Activated T-cell treated with anti-CD3 and anti-CD28 coated beads, Interleukin-2, amount 50 U/mL, for 72 hours (primary cell): ENCODE results near the gene MCF2L. TPM values are rescaled to one million over a fixed set of nuclear protein-coding genes. Genes with fewer than 3 reads are reported as not detected.

Experiments used
- ATAC-seq, 2 donors: fragments of 150-1000 bp; cut with Tn5 transposase; replicated peaks in 1 of 2; 2 replicates each; pipeline ENCODE4 v1.10.0; 2021; ENCODE audit warnings: moderate library complexity in 2 of 2, mild to moderate bottlenecking in 1 of 2
- DNase-seq, 2 donors: peaks; one replicate each; pipeline ENCODE4 v3.0.0; 2021 to 2022; ENCODE audit warnings: mixed read lengths in 1 of 2
- H3K27ac Mint-ChIP-seq: one replicate; pipeline ENCODE4 v1.8.0; 2022; ENCODE audit warnings: mild to moderate bottlenecking, moderate library complexity, mixed read lengths
- H3K27me3 Mint-ChIP-seq: one replicate; pipeline ENCODE4 v1.8.0; 2022; ENCODE audit warnings: low read depth, mixed read lengths
- H3K36me3 Mint-ChIP-seq, 2 donors: one replicate each; pipeline ENCODE4 v1.8.0; 2022; ENCODE audit warnings: mixed read lengths in 2 of 2, mild to moderate bottlenecking in 1 of 2; ENCODE audit not compliant: insufficient read depth in 2 of 2
- H3K4me1 Mint-ChIP-seq: one replicate; pipeline ENCODE4 v1.8.0; 2022; ENCODE audit warnings: low read depth, mixed read lengths
- H3K4me3 Mint-ChIP-seq, 2 donors: one replicate each; pipeline ENCODE4 v1.8.0; 2022; ENCODE audit warnings: mild to moderate bottlenecking in 2 of 2, mixed read lengths in 2 of 2, moderate library complexity in 2 of 2
- H3K9me3 Mint-ChIP-seq, 2 donors: one replicate each; pipeline ENCODE4 v1.8.0; 2022; ENCODE audit warnings: mixed read lengths in 2 of 2
- total RNA-seq, 2 donors: library from RNA; stranded (reverse); gene quantifications; one replicate each; pipeline ENCODE4 v1.2.3, GENCODE V29; 2022

The MCF2L gene
- total RNA-seq, 2 donors from 2014 or later: 9.6 to 11.8 TPM

GRCh38 chr13:112953591-112954487, 15.2 kb upstream of the MCF2L start:
- DNase-seq (no peak), ATAC-seq (no peak)
- H3K36me3 Mint-ChIP-seq: no peaks in the 10 kb centered on the region
- H3K27me3 Mint-ChIP-seq: peaks cover 21% of the 10 kb centered on the region
- no peaks in the 10 kb centered on the region for H3K9me3 Mint-ChIP-seq
- H3K27ac Mint-ChIP-seq: no peak overlapping the region
- no peak overlapping the region for H3K4me3 Mint-ChIP-seq
- no peaks in the 10 kb centered on the region for H3K4me1 Mint-ChIP-seq

- no peaks in the 10 kb centered on the region for H3K4me1 Mint-ChIP-seq
- DNase-seq (no peak), ATAC-seq (no peak)
- H3K4me3 Mint-ChIP-seq: no peak overlapping the region
- H3K27me3 Mint-ChIP-seq: peaks cover 15% of the 10 kb centered on the region
- H3K36me3 Mint-ChIP-seq: no peaks in the 10 kb centered on the region
- no peaks in the 10 kb centered on the region for H3K9me3 Mint-ChIP-seq
- no peak overlapping the region for H3K27ac Mint-ChIP-seq
These were observed 14.3 kb upstream of the MCF2L start for GRCh38 chr13:112954488-112955270.

GRCh38 chr13:112955271-112955937, 13.6 kb upstream of the MCF2L start:
- Mint-ChIP-seq H3K27ac (no peak overlapping the region), H3K9me3 (no peaks in the 10 kb centered on the region), H3K36me3 (no peaks in the 10 kb centered on the region), H3K4me3 (no peak overlapping the region), H3K27me3 (peaks cover 8% of the 10 kb centered on the region), H3K4me1 (no peaks in the 10 kb centered on the region)
- ATAC-seq (no peak), DNase-seq (no peak)

DNA sequence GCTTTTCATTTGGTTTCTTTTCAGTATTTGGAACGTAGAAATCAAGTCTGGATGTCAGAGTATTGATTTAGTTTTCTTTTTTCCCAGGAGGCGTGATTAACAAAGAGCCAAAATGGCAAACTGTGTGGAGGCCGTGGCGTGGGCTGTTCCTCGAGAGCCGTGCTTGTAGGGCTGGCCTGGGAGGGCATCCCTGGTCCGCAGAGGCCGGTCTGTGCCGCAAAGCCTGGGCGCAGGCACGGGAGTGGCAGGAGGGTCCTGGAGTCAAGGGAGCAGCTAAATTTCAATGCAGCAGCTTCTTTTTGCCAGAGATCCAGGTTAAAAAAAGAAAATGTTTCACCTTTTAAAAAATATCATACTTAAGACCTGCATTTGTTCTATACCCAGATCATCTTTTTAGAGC, 13.1 kb upstream of the MCF2L start:
- no peak for ATAC-seq
- no peak for DNase-seq
- Mint-ChIP-seq H3K27me3 (peaks cover 2% of the 10 kb centered on the region), H3K4me1 (no peaks in the 10 kb centered on the region), H3K4me3 (no peak overlapping the region), H3K27ac (no peak overlapping the region), H3K36me3 (no peaks in the 10 kb centered on the region), H3K9me3 (no peaks in the 10 kb centered on the region)

- no peak for ATAC-seq
- H3K4me1 Mint-ChIP-seq: no peaks in the 10 kb centered on the region
- H3K9me3 Mint-ChIP-seq: no peaks in the 10 kb centered on the region
- H3K4me3 Mint-ChIP-seq: no peak overlapping the region
- no peaks in the 10 kb centered on the region for H3K36me3 Mint-ChIP-seq
- no peak overlapping the region for H3K27ac Mint-ChIP-seq
- DNase-seq: no peak
- H3K27me3 Mint-ChIP-seq: no peaks in the 10 kb centered on the region
These were observed 12.3 kb upstream of the MCF2L start for GRCh38 chr13:112956571-112957294.

DNA sequence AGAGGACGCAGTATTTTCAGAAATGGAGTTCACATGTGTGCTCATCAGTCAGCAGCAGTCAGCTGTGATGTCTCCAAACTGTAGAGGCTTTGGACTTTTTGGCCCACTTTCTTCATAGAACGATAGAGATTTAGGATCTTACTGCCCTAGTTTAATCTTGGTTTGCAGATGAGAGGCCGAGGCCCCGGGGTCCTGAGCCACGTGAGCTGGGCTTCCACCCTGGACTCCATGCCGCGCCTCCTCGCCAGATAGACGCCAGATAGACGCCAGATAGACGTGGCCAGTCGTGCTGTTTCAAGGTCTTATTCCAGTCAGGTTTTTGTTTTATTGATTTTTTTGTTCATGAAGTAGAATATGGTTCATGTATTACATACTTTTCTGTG, 11.7 kb upstream of the MCF2L start:
- DNase-seq: no peak
- Mint-ChIP-seq H3K27ac (no peak overlapping the region), H3K36me3 (no peaks in the 10 kb centered on the region), H3K4me1 (no peaks in the 10 kb centered on the region), H3K27me3 (no peaks in the 10 kb centered on the region), H3K4me3 (no peak overlapping the region), H3K9me3 (no peaks in the 10 kb centered on the region)
- no peak for ATAC-seq

- Mint-ChIP-seq H3K4me1 (no peaks in the 10 kb centered on the region), H3K9me3 (no peaks in the 10 kb centered on the region), H3K27me3 (no peaks in the 10 kb centered on the region), H3K36me3 (no peaks in the 10 kb centered on the region), H3K27ac (no peak overlapping the region), H3K4me3 (no peak overlapping the region)
- ATAC-seq: no peak
- DNase-seq: no peak
These were observed 10.7 kb upstream of the MCF2L start for GRCh38 chr13:112958127-112958989.

DNA sequence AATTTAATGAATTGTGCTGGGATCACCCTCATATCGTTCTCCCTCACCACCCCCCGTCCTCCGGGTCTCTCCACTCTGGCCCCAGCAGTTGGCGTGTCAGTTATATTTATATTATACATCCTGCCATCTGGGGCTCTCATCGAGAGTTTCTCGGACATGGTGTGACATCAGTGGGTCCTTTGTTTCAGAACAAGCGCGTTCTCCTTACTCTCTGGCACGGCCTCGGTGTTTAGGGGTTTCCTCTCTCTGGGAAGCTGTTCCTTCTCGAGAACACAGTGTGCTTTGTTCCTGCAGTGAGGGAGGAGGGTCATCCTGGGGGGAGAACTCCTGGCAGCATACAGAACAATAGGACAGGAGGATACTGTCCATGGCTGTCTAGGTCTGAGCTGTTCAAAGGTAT, 9.8 kb upstream of the MCF2L start:
- ATAC-seq: no peak
- Mint-ChIP-seq H3K36me3 (no peaks in the 10 kb centered on the region), H3K4me3 (no peak overlapping the region), H3K27ac (no peak overlapping the region), H3K27me3 (no peaks in the 10 kb centered on the region), H3K9me3 (no peaks in the 10 kb centered on the region), H3K4me1 (no peaks in the 10 kb centered on the region)
- DNase-seq: no peak

DNA sequence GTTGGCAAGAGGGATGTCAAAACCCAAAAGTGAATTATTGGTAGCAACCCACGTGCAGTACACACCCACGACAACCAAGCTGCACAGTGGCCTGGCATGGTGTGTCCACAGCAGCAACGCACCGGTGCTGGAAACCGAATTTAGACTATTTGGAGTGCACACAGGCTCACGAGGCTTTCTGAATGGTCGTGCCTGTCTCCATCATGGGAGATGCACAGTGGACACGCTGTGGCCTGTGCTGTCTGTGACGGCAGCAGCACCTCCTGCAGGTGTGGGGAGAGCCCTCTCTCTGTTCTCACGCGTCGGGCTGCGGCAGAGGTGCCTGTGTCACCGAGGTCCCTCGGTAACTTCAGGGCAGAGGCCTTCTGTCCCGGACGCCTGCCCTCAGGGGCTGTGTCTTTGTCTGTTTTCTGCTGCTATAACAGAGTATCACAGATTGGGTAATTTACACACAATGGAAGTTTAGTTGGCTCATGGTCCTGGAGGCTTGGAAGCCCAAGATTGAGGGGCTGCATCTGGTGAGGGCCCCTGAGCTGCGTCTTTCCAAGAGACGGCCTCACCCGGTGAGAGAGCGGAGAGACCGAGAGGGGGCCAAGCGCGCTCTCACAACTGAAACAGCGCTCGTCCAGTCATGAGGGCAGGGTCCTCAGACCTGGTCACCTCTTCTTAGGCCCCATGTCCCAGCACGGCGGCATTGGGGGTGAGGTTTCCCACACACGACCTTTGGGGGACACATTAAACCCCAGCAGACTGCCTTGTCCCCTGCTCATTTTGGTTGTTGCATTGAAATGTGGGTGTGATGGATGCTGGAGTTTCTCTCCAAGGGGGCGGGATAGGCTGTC, 9.1 kb upstream of the MCF2L start:
- H3K36me3 Mint-ChIP-seq: no peaks in the 10 kb centered on the region
- no peak overlapping the region for H3K27ac Mint-ChIP-seq
- H3K9me3 Mint-ChIP-seq: no peaks in the 10 kb centered on the region
- DNase-seq: no peak
- H3K27me3 Mint-ChIP-seq: no peaks in the 10 kb centered on the region
- no peaks in the 10 kb centered on the region for H3K4me1 Mint-ChIP-seq
- no peak for ATAC-seq
- H3K4me3 Mint-ChIP-seq: no peak overlapping the region

- DNase-seq (no peak), ATAC-seq (no peak)
- no peaks in the 10 kb centered on the region for H3K9me3 Mint-ChIP-seq
- no peak overlapping the region for H3K4me3 Mint-ChIP-seq
- H3K27ac Mint-ChIP-seq: no peak overlapping the region
- H3K27me3 Mint-ChIP-seq: no peaks in the 10 kb centered on the region
- H3K4me1 Mint-ChIP-seq: no peaks in the 10 kb centered on the region
- H3K36me3 Mint-ChIP-seq: no peaks in the 10 kb centered on the region
These were observed 8.3 kb upstream of the MCF2L start for GRCh38 chr13:112960706-112961105.

- Mint-ChIP-seq H3K27me3 (no peaks in the 10 kb centered on the region), H3K9me3 (no peaks in the 10 kb centered on the region), H3K27ac (no peak overlapping the region), H3K36me3 (no peaks in the 10 kb centered on the region), H3K4me3 (no peak overlapping the region), H3K4me1 (no peaks in the 10 kb centered on the region)
- DNase-seq (no peak), ATAC-seq (no peak)
These were observed 7.3 kb upstream of the MCF2L start for GRCh38 chr13:112961457-112962369.
